ENCODE measurements around the gene ZPBP. TPM values are rescaled to one million over a fixed set of nuclear protein-coding genes. Genes with fewer than 3 reads are reported as not detected.

ZPBP gene
- total and polyA plus RNA-seq, 2 of the 4 experiments (the other 2 are of a cell fraction): not detected

DNA sequence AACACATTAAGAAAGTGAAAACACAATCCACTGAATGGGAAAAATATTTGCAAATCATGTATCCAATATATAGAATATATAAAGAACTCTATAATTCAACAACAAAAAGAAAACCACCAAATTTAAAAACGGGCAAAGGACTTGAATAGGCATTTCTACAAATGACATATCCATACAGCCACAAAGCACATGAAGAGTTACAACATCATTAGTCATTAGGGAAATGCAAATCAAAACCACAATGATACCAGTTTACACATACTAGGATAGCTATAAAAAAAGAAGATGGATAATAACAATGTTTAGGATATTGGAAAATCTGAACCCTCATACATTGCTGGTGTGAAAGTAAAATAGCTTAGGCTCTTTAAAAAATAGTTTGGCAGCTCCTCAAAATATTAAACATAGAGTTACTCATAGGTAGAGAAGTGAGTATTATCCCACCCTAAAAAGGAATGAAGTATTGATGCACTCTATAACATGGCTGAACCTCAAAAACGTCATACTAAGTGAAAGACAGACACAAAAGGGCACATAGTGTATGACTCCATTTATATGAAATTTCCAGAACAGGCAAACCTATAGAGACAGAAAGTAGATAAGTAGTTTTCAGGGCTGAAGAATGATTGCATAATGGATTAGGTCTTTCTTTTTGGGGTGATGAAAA lies 4.5 kb downstream of the ZPBP start:
- H3K36me3 ChIP-seq (ENCODE audit: control insufficient read depth, insufficient read depth, low read length): no peaks in the 10 kb centered on the region
- no peak for TF ChIP-seq MAFK (IDR thresholded peaks at IDR 0.05; ENCODE audit: low read depth, low read length)
- no peak for TF ChIP-seq USF2 (IDR thresholded peaks at IDR 0.05; ENCODE audit: low read depth, low read length)
- TF ChIP-seq RCOR1 (IDR thresholded peaks at IDR 0.05; ENCODE audit: insufficient replicate concordance, low read length): no peak
- TF ChIP-seq MAZ (IDR thresholded peaks at IDR 0.05; ENCODE audit: borderline replicate concordance, low read depth, low read length): no peak
- TF ChIP-seq CEBPB (IDR thresholded peaks at IDR 0.05; ENCODE audit: low read depth, low read length): no peak
- no peak for TF ChIP-seq NFE2L2 (IDR thresholded peaks at IDR 0.05; ENCODE audit: low read depth, low read length)
- no peak overlapping the region for H2AFZ ChIP-seq (replicated peaks; ENCODE audit: low read length, poor library complexity)
- no peak overlapping the region for H4K5ac ChIP-seq (ENCODE audit: low read depth, low read length)
- intact Hi-C loops (cut with micrococcal nuclease) (no loop called here), in situ Hi-C loops (cut with MboI; ENCODE audit: low sequenced_read_pairs) (no loop called here), dilution Hi-C loops (cut with HindIII; ENCODE audit: low sequenced_read_pairs, unreplicated experiment) (no loop called here)
- H2BK15ac ChIP-seq (ENCODE audit: low read depth, low read length): no peak overlapping the region
- no peaks in the 10 kb centered on the region for H3K4me1 ChIP-seq (ENCODE audit: control insufficient read depth, insufficient read depth, low read length)
- no peak overlapping the region for H2AK5ac ChIP-seq (ENCODE audit: low read depth, low read length)
- H2BK20ac ChIP-seq (ENCODE audit: low read depth, low read length): no peak overlapping the region
- no peak overlapping the region for H3K27ac ChIP-seq (ENCODE audit: insufficient read depth, low read length)
- BruUV-seq (replicated peaks): no TSS peak
- no peak overlapping the region for H2BK5ac ChIP-seq (ENCODE audit: low read depth, low read length, poor library complexity, severe bottlenecking)
- no peak for DNase-seq
- no peak overlapping the region for H3K18ac ChIP-seq (ENCODE audit: low read depth, low read length)
- H4K91ac ChIP-seq (ENCODE audit: insufficient read depth, low read depth, low read length): no peak overlapping the region
- no peak overlapping the region for H3K4me3 ChIP-seq (ENCODE audit: insufficient read depth, low read depth, low read length)
- H2BK120ac ChIP-seq (ENCODE audit: low read depth, low read length): no peak overlapping the region
- no peak overlapping the region for H3K9ac ChIP-seq (ENCODE audit: low read depth, low read length)
- H3K9me3 ChIP-seq (ENCODE audit: control insufficient read depth, insufficient read depth, low read length): no peaks in the 10 kb centered on the region
- ChIA-PET CTCF (no interaction called here), POLR2A (ENCODE audit: unreplicated experiment) (no interaction called here)
- H4K8ac ChIP-seq (ENCODE audit: low read depth in 2 of 2, low read length in 2 of 2): no peak overlapping the region
- H2AK9ac ChIP-seq (replicated peaks; ENCODE audit: low read depth, low read length, poor library complexity): no peak overlapping the region
- H3K14ac ChIP-seq (replicated peaks; ENCODE audit: low read depth, low read length): no peak overlapping the region
- no CpG with 5 or more reads among the region's 2 CpGs for WGBS, 2 experiments (ENCODE audit: extremely low coverage in 2 of 2, insufficient read length in 1 of 2)
- H3K4ac ChIP-seq (ENCODE audit: low read depth, low read length): no peak overlapping the region
- no peaks in the 10 kb centered on the region for H4K20me1 ChIP-seq (ENCODE audit: insufficient read depth, low read length)
- H3K56ac ChIP-seq (ENCODE audit: extremely low read depth, insufficient read depth, low read length): no peak overlapping the region
- H3K4me2 ChIP-seq (ENCODE audit: low read depth, low read length): no peak overlapping the region
- H3K27me3 ChIP-seq (ENCODE audit: control insufficient read depth, insufficient read depth, low read length): no peaks in the 10 kb centered on the region
- ATAC-seq (ENCODE audit: low read depth): no peak
- H3K23ac ChIP-seq (ENCODE audit: low read depth, low read length): no peak overlapping the region
- H3K9me1 ChIP-seq (ENCODE audit: insufficient read depth, low read length): no peaks in the 10 kb centered on the region
- no peaks in the 10 kb centered on the region for H3K79me1 ChIP-seq (ENCODE audit: low read depth in 1 of 2, low read length in 2 of 2)

Measured in IMR-90 (cell line).